Astrocyte (in vitro differentiated cells and primary cell): ENCODE results near the gene BOD1L1. TPM values are rescaled to one million over a fixed set of nuclear protein-coding genes. Genes with fewer than 3 reads are reported as not detected.

Source experiments
- DNase-seq: peaks from one replicate; pipeline ENCODE4 v3.0.0-alpha.2; 2010; ENCODE audit warnings: low read depth
- FAIRE-seq: peaks from 2 replicates; lab custom pipeline; 2011; peaks lifted over from hg19 to GRCh38; lab: Jason Lieb, UNC
- H2AFZ ChIP-seq: 2 replicates; pipeline ENCODE4 v1.6.0; 2012; ENCODE audit warnings: low read depth, low read length, inconsistent platforms
- H3K27ac ChIP-seq: 2 replicates; pipeline ENCODE4 v1.5.1; 2011; ENCODE audit warnings: low read depth, low read length, inconsistent platforms
- H3K27me3 ChIP-seq: 2 replicates; pipeline ENCODE4 v1.6.0; 2011; ENCODE audit warnings: low read length, inconsistent platforms; ENCODE audit not compliant: insufficient read depth
- H3K36me3 ChIP-seq: 2 replicates; pipeline ENCODE4 v1.5.1; 2011; ENCODE audit warnings: low read length, inconsistent platforms; ENCODE audit not compliant: insufficient read depth
- H3K4me1 ChIP-seq: 2 replicates; pipeline ENCODE4 v1.5.1; 2011; ENCODE audit warnings: low read length, inconsistent platforms; ENCODE audit not compliant: insufficient read depth
- H3K4me2 ChIP-seq: 2 replicates; pipeline ENCODE4 v1.6.0; 2012; ENCODE audit warnings: low read length, inconsistent platforms
- H3K4me3 ChIP-seq: 2 replicates; pipeline ENCODE4 v1.5.1; 2011; ENCODE audit warnings: low read depth, mild to moderate bottlenecking, low read length, inconsistent platforms; ENCODE audit not compliant: insufficient read depth
- H3K79me2 ChIP-seq: 2 replicates; pipeline ENCODE4 v1.6.0; 2012; ENCODE audit warnings: mild to moderate bottlenecking, low read length, inconsistent platforms; ENCODE audit not compliant: insufficient read depth
- H3K9ac ChIP-seq: 2 replicates; pipeline ENCODE4 v1.6.0; 2012; ENCODE audit warnings: mild to moderate bottlenecking, low read length, inconsistent platforms
- H3K9me3 ChIP-seq: 2 replicates; pipeline ENCODE4 v1.5.1; 2012; ENCODE audit warnings: low read depth, mild to moderate bottlenecking, low read length, inconsistent platforms; ENCODE audit not compliant: insufficient read depth
- H4K20me1 ChIP-seq: 2 replicates; pipeline ENCODE4 v1.6.0; 2012; ENCODE audit warnings: low read length, inconsistent platforms; ENCODE audit not compliant: insufficient read depth
- H3K27ac Mint-ChIP-seq: one replicate; pipeline ENCODE4 v1.8.0; 2021; ENCODE audit warnings: mild to moderate bottlenecking, mixed read lengths; ENCODE audit not compliant: unreplicated experiment
- H3K27me3 Mint-ChIP-seq: one replicate; pipeline ENCODE4 v1.8.0; 2021; ENCODE audit warnings: low read depth, mixed read lengths; ENCODE audit not compliant: unreplicated experiment
- H3K36me3 Mint-ChIP-seq: one replicate; pipeline ENCODE4 v1.8.0; 2021; ENCODE audit warnings: low read depth, mixed read lengths; ENCODE audit not compliant: unreplicated experiment
- H3K4me1 Mint-ChIP-seq: one replicate; pipeline ENCODE4 v1.8.0; 2021; ENCODE audit warnings: low read depth, mixed read lengths; ENCODE audit not compliant: unreplicated experiment
- H3K4me3 Mint-ChIP-seq: one replicate; pipeline ENCODE4 v1.8.0; 2021; ENCODE audit warnings: mild to moderate bottlenecking, moderate library complexity, mixed read lengths; ENCODE audit not compliant: unreplicated experiment
- H3K9me3 Mint-ChIP-seq: one replicate; pipeline ENCODE4 v1.8.0; 2021; ENCODE audit warnings: mild to moderate bottlenecking, mixed read lengths; ENCODE audit not compliant: unreplicated experiment
- CTCF ChIP-seq: IDR thresholded peaks from 2 replicates; pipeline ENCODE4 v1.5.1; 2011; ENCODE audit warnings: low read depth, mild to moderate bottlenecking, inconsistent platforms, low read length, moderate library complexity; ENCODE audit not compliant: insufficient read depth
- EZH2 ChIP-seq: IDR thresholded peaks from 2 replicates; pipeline ENCODE4 v1.6.1; 2012; ENCODE audit warnings: mild to moderate bottlenecking, low read length, inconsistent platforms; ENCODE audit not compliant: insufficient read depth
- total RNA-seq: library from RNA; stranded (reverse); gene quantifications from 2 replicates; pipeline ENCODE4 v1.2.1, GENCODE V29; 2021

BOD1L1 gene
- total RNA-seq, 1 donor from 2014 or later = 47.2 TPM

DNA sequence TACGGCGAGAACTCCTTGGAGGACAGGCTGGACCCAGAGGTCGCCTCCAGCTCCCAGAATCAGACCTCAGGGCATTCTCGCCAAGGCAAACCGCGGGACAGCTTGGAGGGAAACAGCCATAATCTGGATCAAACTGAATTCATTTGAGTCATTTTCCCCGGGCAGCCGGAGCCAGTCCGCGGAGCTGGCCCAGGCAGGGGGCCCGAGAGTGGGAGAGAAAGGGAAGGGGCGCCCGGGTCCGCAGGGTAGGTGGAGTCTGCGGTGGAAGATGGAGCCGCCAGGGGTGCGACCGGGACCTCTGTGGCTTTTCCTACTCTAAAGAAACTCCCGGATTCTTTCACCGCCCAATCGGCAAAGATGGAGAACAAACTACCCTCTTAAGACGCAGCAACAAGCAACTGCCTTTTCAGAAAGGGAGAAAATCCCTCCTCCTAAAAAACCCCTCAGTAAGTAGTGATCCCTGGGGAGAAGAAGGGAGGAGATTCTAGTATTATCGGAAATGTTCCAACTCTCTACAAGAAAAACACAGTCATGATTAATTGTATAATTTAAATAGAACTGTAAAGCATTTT lies 88.4 kb downstream of the BOD1L1 start:
- TF ChIP-seq CTCF (no peak), EZH2 (peak; percentile 27)
- Histone ChIP-seq H2AFZ (no peak overlapping the region), H3K4me3 (no peak overlapping the region), H3K4me1 (peaks cover 6% of the 10 kb centered on the region), H3K27ac (no peak overlapping the region), H3K79me2 (no peaks in the 10 kb centered on the region), H3K9me3 (peaks cover 18% of the 10 kb centered on the region), H3K27me3 (peaks cover 98% of the 10 kb centered on the region), H3K36me3 (no peaks in the 10 kb centered on the region), H3K4me2 (peak overlapping the region; percentile 19), H4K20me1 (peaks cover 27% of the 10 kb centered on the region), H3K9ac (no peak overlapping the region)
- peaks cover 12% of the 10 kb centered on the region for H3K36me3 Mint-ChIP-seq
- H3K27me3 Mint-ChIP-seq = peaks cover 54% of the 10 kb centered on the region
- peaks cover 12% of the 10 kb centered on the region for H3K9me3 Mint-ChIP-seq
- H3K27ac Mint-ChIP-seq = no peak overlapping the region
- H3K4me3 Mint-ChIP-seq = no peak overlapping the region
- DNase-seq (no peak), FAIRE-seq (no peak)
- no peaks in the 10 kb centered on the region for H3K4me1 Mint-ChIP-seq

- Mint-ChIP-seq H3K27me3 (peaks cover 57% of the 10 kb centered on the region), H3K4me3 (no peak overlapping the region), H3K27ac (no peak overlapping the region), H3K9me3 (peaks cover 15% of the 10 kb centered on the region), H3K4me1 (no peaks in the 10 kb centered on the region), H3K36me3 (peaks cover 12% of the 10 kb centered on the region)
- Histone ChIP-seq H3K79me2 (no peaks in the 10 kb centered on the region), H3K9ac (no peak overlapping the region), H3K27me3 (peaks cover 98% of the 10 kb centered on the region), H3K4me3 (no peak overlapping the region), H3K36me3 (no peaks in the 10 kb centered on the region), H3K9me3 (peaks cover 18% of the 10 kb centered on the region), H3K4me2 (no peak overlapping the region), H2AFZ (no peak overlapping the region), H3K4me1 (peaks cover under 1% of the 10 kb centered on the region), H3K27ac (no peak overlapping the region), H4K20me1 (peaks cover 27% of the 10 kb centered on the region)
- TF ChIP-seq EZH2 (peak; percentile 32), CTCF (no peak)
- DNase-seq (no peak), FAIRE-seq (no peak)
Observed at GRCh38 chr4:13538427-13538973, 89.0 kb downstream of the BOD1L1 start.

DNA sequence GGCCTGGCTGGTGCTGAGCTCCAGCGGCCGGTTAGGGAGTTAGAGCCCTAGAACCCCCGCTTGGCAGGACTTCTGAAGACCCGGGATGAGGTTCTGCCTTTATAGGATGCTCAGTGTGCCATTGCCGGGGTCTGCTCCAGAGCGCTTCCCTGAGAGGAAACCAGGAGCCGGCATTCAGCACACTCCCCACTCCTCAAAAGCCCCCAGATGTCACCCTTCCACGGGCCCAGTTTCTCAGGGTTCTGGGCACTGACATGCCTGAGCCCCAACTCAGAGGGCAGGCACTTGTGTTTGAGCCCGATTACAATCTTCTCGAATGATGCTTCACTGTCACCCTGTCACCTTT lies 89.7 kb downstream of the BOD1L1 start:
- Mint-ChIP-seq H3K4me1 (no peaks in the 10 kb centered on the region), H3K27ac (no peak overlapping the region), H3K9me3 (peaks cover 15% of the 10 kb centered on the region), H3K27me3 (peaks cover 56% of the 10 kb centered on the region), H3K36me3 (peaks cover 12% of the 10 kb centered on the region), H3K4me3 (no peak overlapping the region)
- H2AFZ ChIP-seq = no peak overlapping the region
- H3K4me1 ChIP-seq = no peaks in the 10 kb centered on the region
- H3K4me3 ChIP-seq = no peak overlapping the region
- FAIRE-seq (no peak), DNase-seq (no peak)
- peaks cover 98% of the 10 kb centered on the region for H3K27me3 ChIP-seq
- no peaks in the 10 kb centered on the region for H3K79me2 ChIP-seq
- no peaks in the 10 kb centered on the region for H3K36me3 ChIP-seq
- TF ChIP-seq EZH2 = peak; percentile 61
- no peak for TF ChIP-seq CTCF
- no peak overlapping the region for H3K27ac ChIP-seq
- no peak overlapping the region for H3K4me2 ChIP-seq
- H4K20me1 ChIP-seq = peaks cover 20% of the 10 kb centered on the region
- H3K9ac ChIP-seq = no peak overlapping the region
- H3K9me3 ChIP-seq = peaks cover 18% of the 10 kb centered on the region
